ENCODE data around the gene KATNBL1. TPM values are rescaled to one million over a fixed set of nuclear protein-coding genes. Genes with fewer than 3 reads are reported as not detected.
"Not testable (repeated sequence)": the region's sequence is repeated elsewhere in the genome, so short reads cannot be mapped to it uniquely, and the experiment has no call there.

The KATNBL1 gene
- total RNA-seq, 1 donor, result 37.3 TPM

DNA sequence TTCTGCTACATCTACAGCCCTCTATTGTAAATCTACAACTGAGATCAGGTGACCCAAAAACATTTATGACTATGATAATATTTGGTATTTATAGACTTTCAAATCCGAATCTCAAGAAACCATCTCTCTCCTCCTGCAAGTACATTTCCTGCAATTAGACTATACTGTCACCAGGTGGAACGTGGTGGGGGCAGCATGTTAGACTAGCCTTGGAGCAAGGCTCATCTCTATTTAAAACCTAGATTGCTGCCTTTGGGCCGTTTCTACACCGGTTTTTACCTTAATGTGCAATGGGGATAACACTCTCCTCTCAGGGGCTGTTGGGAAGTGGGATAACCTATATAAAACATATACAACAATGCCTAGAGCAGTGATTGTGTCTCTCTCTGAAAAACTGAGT lies 3.8 kb upstream of the KATNBL1 start:
- H3K4me3 ChIP-seq (ENCODE audit: insufficient read depth, low read length), result no peak overlapping the region
- DNase-seq (ENCODE audit: insufficient read length, low spot score, missing footprints), result peak; percentile 43
- no peaks in the 10 kb centered on the region for H4K20me1 ChIP-seq (ENCODE audit: insufficient read depth, low read length)
- no peak overlapping the region for H2AFZ ChIP-seq (ENCODE audit: low read length)
- H3K9me3 ChIP-seq (ENCODE audit: low read depth, low read length), result no peaks in the 10 kb centered on the region
- H3K4me2 ChIP-seq (ENCODE audit: insufficient read depth, low read length), result no peak overlapping the region
- H3K79me2 ChIP-seq (ENCODE audit: insufficient read depth, low read length), result peaks cover 9% of the 10 kb centered on the region
- peaks cover 6% of the 10 kb centered on the region for H3K4me1 ChIP-seq (ENCODE audit: insufficient read depth, low read length)
- no peaks in the 10 kb centered on the region for H3K27me3 ChIP-seq (ENCODE audit: insufficient read depth, low read length)
- no peak overlapping the region for H3K27ac ChIP-seq (ENCODE audit: low read depth, low read length)
- no peak for TF ChIP-seq CTCF (IDR thresholded peaks at IDR 0.05; ENCODE audit: extremely low read depth, low read depth, low read length)
- no peaks in the 10 kb centered on the region for H3K36me3 ChIP-seq (ENCODE audit: insufficient read depth, low read length)

- peaks cover 8% of the 10 kb centered on the region for H3K4me1 ChIP-seq (ENCODE audit: insufficient read depth, low read length)
- H4K20me1 ChIP-seq (ENCODE audit: insufficient read depth, low read length), result peaks cover 18% of the 10 kb centered on the region
- DNase-seq (ENCODE audit: insufficient read length, low spot score, missing footprints), result no peak
- H3K9me3 ChIP-seq (ENCODE audit: low read depth, low read length), result no peaks in the 10 kb centered on the region
- no peak for TF ChIP-seq CTCF (IDR thresholded peaks at IDR 0.05; ENCODE audit: extremely low read depth, low read depth, low read length)
- H3K36me3 ChIP-seq (ENCODE audit: insufficient read depth, low read length), result no peaks in the 10 kb centered on the region
- H3K27ac ChIP-seq (ENCODE audit: low read depth, low read length), result no peak overlapping the region
- H3K4me3 ChIP-seq (ENCODE audit: insufficient read depth, low read length), result no peak overlapping the region
- no peak overlapping the region for H2AFZ ChIP-seq (ENCODE audit: low read length)
- H3K4me2 ChIP-seq (ENCODE audit: insufficient read depth, low read length), result no peak overlapping the region
- H3K27me3 ChIP-seq (ENCODE audit: insufficient read depth, low read length), result no peaks in the 10 kb centered on the region
- H3K79me2 ChIP-seq (ENCODE audit: insufficient read depth, low read length), result peaks cover 85% of the 10 kb centered on the region
Measured at GRCh38 chr15:34206011-34206410, 3.9 kb downstream of the KATNBL1 start.

GRCh38 chr15:34203936-34204335 lies 6.0 kb downstream of the KATNBL1 start:
- no peak overlapping the region for H3K4me3 ChIP-seq (ENCODE audit: insufficient read depth, low read length)
- H3K9me3 ChIP-seq (ENCODE audit: low read depth, low read length), result no peaks in the 10 kb centered on the region
- H3K36me3 ChIP-seq (ENCODE audit: insufficient read depth, low read length), result peaks cover 7% of the 10 kb centered on the region
- TF ChIP-seq CTCF (IDR thresholded peaks at IDR 0.05; ENCODE audit: extremely low read depth, low read depth, low read length), result no peak
- H3K27me3 ChIP-seq (ENCODE audit: insufficient read depth, low read length), result no peaks in the 10 kb centered on the region
- DNase-seq (ENCODE audit: insufficient read length, low spot score, missing footprints), result no peak
- no peak overlapping the region for H2AFZ ChIP-seq (ENCODE audit: low read length)
- no peak overlapping the region for H3K27ac ChIP-seq (ENCODE audit: low read depth, low read length)
- H3K79me2 ChIP-seq (ENCODE audit: insufficient read depth, low read length), result peaks cover 99% of the 10 kb centered on the region
- H4K20me1 ChIP-seq (ENCODE audit: insufficient read depth, low read length), result peaks cover 24% of the 10 kb centered on the region
- no peak overlapping the region for H3K4me2 ChIP-seq (ENCODE audit: insufficient read depth, low read length)
- H3K4me1 ChIP-seq (ENCODE audit: insufficient read depth, low read length), result peaks cover 8% of the 10 kb centered on the region

DNA sequence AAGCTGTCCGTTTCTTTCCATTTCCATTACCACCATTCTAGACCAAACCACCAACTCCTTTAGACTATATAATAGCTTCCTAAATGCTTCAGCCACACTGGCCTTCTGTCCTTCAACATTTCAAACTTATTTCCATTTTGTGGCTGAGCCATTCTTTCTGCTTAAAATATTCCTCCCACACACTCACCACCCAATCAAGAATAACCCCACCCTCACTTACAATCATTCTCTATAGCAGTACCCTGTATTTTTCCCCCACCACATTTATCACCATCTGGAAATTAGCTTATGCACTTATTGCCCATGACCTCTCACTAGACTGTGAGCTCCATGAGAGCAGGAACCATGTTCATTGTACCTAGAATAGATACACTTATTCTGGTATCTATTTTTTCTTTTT lies 6.6 kb downstream of the KATNBL1 start:
- Histone ChIP-seq H2AFZ (ENCODE audit: low read length) (no peak overlapping the region), H3K27me3 (ENCODE audit: insufficient read depth, low read length) (no peaks in the 10 kb centered on the region), H3K27ac (ENCODE audit: low read depth, low read length) (no peak overlapping the region), H3K9me3 (ENCODE audit: low read depth, low read length) (no peaks in the 10 kb centered on the region), H3K79me2 (ENCODE audit: insufficient read depth, low read length) (peaks cover 99% of the 10 kb centered on the region), H3K4me1 (ENCODE audit: insufficient read depth, low read length) (peaks cover 3% of the 10 kb centered on the region), H3K4me2 (ENCODE audit: insufficient read depth, low read length) (no peak overlapping the region), H3K36me3 (ENCODE audit: insufficient read depth, low read length) (peaks cover 7% of the 10 kb centered on the region), H4K20me1 (ENCODE audit: insufficient read depth, low read length) (peaks cover 25% of the 10 kb centered on the region), H3K4me3 (ENCODE audit: insufficient read depth, low read length) (no peak overlapping the region)
- no peak for TF ChIP-seq CTCF (IDR thresholded peaks at IDR 0.05; ENCODE audit: extremely low read depth, low read depth, low read length)
- DNase-seq (ENCODE audit: insufficient read length, low spot score, missing footprints), result no peak

GRCh38 chr15:34193272-34193671 lies 16.6 kb downstream of the KATNBL1 start:
- not testable (repeated sequence) for H3K27ac ChIP-seq (ENCODE audit: low read depth, low read length); H2AFZ ChIP-seq (ENCODE audit: low read length); H3K36me3 ChIP-seq (ENCODE audit: insufficient read depth, low read length); DNase-seq (ENCODE audit: insufficient read length, low spot score, missing footprints); H3K4me1 ChIP-seq (ENCODE audit: insufficient read depth, low read length); H3K4me2 ChIP-seq (ENCODE audit: insufficient read depth, low read length); H3K9me3 ChIP-seq (ENCODE audit: low read depth, low read length); H3K4me3 ChIP-seq (ENCODE audit: insufficient read depth, low read length); H3K27me3 ChIP-seq (ENCODE audit: insufficient read depth, low read length)
- Histone ChIP-seq H4K20me1 (ENCODE audit: insufficient read depth, low read length) (peaks cover 27% of the 10 kb centered on the region), H3K79me2 (ENCODE audit: insufficient read depth, low read length) (peaks cover 93% of the 10 kb centered on the region)
